Hematopoietic multipotent progenitor cell treated with erythropoietin and hydrocortisone succinate and interleukin-3 and kit ligand, for 17 days (in vitro differentiated cells): Measurements from ENCODE around the gene COX6B2.

Source experiments
- DNase-seq: peaks from one replicate; pipeline ENCODE4 v3.0.0-alpha.2; 2015; ENCODE audit warnings: low spot score

Gene COX6B2

GRCh38 chr19:55383279-55384130 lies 29.0 kb upstream of the COX6B2 start:
- DNase-seq, result no peak

- DNase-seq, result no peak
These were observed 28.1 kb upstream of the COX6B2 start for GRCh38 chr19:55382522-55383054.

- no peak for DNase-seq
These were observed 27.5 kb upstream of the COX6B2 start for GRCh38 chr19:55382013-55382412.

GRCh38 chr19:55379174-55379573 lies 24.7 kb upstream of the COX6B2 start:
- no peak for DNase-seq

DNA sequence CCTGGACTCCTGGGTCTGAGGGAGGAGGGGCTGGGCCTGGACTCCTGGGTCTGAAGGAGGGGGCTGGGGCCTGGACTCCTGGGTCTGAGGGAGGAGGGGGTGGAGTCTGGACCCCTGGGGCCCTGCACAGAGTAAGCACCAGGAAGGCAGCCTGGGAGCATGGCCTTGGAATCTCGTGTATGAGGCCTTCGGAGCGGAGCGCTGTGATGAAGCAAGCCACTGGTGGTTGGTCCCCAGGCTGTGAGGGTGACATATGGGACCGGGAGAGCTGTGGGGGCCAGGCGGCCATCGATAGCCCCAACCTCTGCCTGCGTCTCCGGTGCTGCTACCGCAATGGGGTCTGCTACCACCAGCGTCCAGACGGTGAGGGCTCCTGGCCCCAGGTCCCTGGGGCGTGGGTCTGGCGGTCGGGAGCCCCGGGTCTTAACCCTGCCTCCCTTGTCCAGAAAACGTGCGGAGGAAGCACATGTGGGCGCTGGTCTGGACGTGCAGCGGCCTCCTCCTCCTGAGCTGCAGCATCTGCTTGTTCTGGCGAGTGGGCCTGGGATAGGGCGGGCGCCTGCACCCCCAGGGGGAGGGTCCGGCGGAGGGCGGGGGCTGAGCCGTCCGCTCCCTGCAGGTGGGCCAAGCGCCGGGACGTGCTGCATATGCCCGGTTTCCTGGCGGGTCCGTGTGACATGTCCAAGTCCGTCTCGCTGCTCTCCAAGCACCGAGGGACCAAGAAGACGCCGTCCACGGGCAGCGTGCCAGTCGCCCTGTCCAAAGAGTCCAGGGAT lies 23.0 kb upstream of the COX6B2 start:
- DNase-seq, result no peak

DNA sequence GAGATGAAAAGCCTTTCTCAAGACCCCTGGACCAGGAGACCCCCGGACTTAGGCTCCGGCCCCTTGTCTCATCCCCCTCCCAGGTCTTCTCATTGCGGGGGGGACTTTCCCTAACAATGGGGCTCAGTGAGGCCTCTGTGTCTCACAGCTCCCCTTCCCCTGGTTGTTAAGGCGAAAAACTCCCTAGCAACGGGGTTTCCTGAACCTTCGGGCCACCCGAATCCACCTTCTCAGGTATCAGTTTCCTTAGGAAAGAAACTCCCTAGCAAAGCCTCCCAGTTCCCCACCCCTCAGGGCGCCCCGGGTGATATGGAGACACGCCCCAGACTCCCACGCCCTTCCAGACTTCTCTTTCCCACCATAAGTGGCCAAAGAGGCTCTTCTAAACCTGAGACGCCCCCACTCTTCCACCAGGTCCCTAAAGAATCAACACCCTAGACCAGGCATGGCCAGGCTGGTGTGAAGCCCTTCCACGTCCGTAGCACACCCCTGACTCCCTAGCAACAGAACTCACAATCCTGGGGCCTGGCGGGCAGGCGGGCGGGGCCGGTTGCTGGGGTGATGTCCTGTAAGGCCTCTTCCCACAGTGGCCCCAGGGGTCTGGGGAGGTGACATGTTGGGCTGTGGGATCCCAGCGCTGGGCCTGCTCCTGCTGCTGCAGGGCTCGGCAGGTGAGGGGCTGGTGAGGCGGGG lies 21.9 kb upstream of the COX6B2 start, which contains the start of gene TMEM190:
Gene TMEM190 (plus strand): TSS at position 586 of the 693 bp plus-strand sequence. CDS start 28 bp downstream, at position 614.
- no peak for DNase-seq

- DNase-seq, result no peak
These were observed 19.7 kb upstream of the COX6B2 start for GRCh38 chr19:55373993-55374757.

GRCh38 chr19:55373306-55373992 lies 18.9 kb upstream of the COX6B2 start:
- DNase-seq, result no peak

DNA sequence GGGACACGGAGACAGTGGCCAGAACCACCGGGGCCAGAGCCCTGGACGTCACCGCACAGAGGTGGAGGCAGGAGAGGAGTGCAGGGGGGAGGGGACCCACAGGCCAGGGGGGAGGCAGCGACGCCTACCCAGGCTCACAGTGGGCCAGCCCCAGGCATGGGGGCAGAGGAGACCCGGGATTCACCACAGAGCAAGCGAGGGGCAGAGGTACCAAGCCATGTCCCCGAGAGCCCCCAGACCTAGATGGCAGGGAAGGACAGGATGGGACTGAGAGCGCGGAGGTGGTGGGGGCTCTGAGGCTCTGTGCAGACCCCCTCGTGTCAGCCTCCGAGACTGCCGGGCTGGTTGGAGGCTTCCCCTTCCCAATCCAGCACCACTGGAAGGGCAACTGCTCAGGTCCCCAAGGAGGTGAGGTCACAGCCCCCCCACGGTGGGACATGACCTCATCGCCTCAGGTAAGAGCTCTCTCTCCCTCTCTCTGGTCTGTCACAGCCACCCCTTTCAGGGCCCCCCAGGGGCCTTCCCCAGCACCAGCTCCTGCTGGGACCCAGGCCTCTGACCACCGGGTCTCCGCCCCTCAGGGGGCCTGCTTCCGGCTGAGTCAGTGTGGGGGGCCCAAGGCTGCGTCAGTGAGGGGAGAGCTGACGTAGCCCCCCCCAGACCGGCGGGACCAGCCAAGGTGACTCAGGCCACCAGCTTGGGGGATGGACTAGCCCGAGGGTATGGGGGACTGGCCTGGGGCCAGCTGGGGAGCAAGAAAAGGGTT lies 18.0 kb upstream of the COX6B2 start:
- no peak for DNase-seq

- DNase-seq, result no peak
These were observed 15.9 kb upstream of the COX6B2 start, which contains the start of gene IL11 for GRCh38 chr19:55370305-55370988. TSS of gene IL11 (minus strand) at chr19:55370463. CDS start at chr19:55370310, 153 bp downstream.

- DNase-seq, result no peak
These were observed 15.3 kb upstream of the COX6B2 start for GRCh38 chr19:55369653-55370304.

- no peak for DNase-seq
These were observed 14.4 kb upstream of the COX6B2 start for GRCh38 chr19:55368701-55369563.

GRCh38 chr19:55368106-55368505 lies 13.6 kb upstream of the COX6B2 start:
- no peak for DNase-seq

- DNase-seq, result no peak
These were observed 12.3 kb upstream of the COX6B2 start for GRCh38 chr19:55366790-55367189.

GRCh38 chr19:55365964-55366363 lies 11.4 kb upstream of the COX6B2 start:
- DNase-seq, result no peak

- DNase-seq, result no peak
These were observed 10.7 kb upstream of the COX6B2 start for GRCh38 chr19:55365245-55365644.

DNA sequence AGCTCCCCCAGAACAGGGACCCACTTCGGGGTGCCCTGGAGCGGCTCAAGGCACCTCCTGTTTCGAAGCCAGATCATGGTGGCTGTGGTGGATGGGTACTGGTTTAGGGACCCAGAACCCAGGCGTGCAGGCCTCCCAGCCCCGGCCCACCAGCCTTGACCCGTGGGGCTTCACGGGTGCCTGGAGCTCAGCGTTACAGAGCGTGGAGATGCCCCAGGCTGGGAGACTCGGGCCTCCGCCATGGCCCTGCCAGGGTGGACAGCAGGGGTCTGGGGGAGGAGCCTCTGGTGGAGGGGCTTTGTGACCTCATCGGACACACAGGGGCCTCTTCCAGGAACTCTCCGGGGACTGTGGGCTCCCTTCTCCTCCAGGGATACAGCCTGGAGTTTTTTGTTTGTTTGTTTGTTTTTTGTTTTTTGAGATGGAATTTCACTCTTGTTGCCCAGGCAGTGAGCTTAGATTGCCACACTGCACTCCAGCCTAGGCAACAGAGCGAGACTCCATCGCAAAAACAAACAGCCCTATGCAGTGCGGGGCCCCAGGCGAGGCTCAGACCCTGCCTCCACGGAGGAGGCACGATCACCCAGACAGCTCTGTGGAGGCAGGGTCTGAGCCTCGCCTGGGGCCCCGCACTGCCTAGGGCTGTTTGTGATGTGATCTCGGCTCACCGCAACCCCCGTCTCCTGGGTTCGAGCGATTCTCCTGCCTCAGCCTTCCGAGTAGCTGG lies 8.6 kb upstream of the COX6B2 start, which contains the start of gene GARIN5B:
Gene GARIN5B (minus strand): TSS at position 271 of the 727 bp plus-strand sequence. CDS start 194 bp downstream, at position 77.
- no peak for DNase-seq
